Endothelial cell (in vitro differentiated cells): Measurements from ENCODE around the gene TRIM34. TPM values are rescaled to one million over a fixed set of nuclear protein-coding genes. Genes with fewer than 3 reads are reported as not detected.

Experiments used
- DNase-seq: peaks from one replicate; pipeline ENCODE4 v3.0.0; 2021; ENCODE audit warnings: low spot score
- H3K27ac Mint-ChIP-seq: one replicate; pipeline ENCODE4 v1.8.0; 2021; ENCODE audit warnings: mixed read lengths, inconsistent platforms; ENCODE audit not compliant: unreplicated experiment
- H3K27me3 Mint-ChIP-seq: one replicate; pipeline ENCODE4 v1.8.0; 2021; ENCODE audit warnings: mild to moderate bottlenecking, moderate library complexity, mixed read lengths, inconsistent platforms; ENCODE audit not compliant: unreplicated experiment
- H3K36me3 Mint-ChIP-seq: one replicate; pipeline ENCODE4 v1.8.0; 2021; ENCODE audit warnings: mild to moderate bottlenecking, low read depth, mixed read lengths, inconsistent platforms; ENCODE audit not compliant: unreplicated experiment
- H3K4me1 Mint-ChIP-seq: one replicate; pipeline ENCODE4 v1.8.0; 2021; ENCODE audit warnings: mild to moderate bottlenecking, mixed read lengths, inconsistent platforms; ENCODE audit not compliant: unreplicated experiment
- H3K4me3 Mint-ChIP-seq: one replicate; pipeline ENCODE4 v1.8.0; 2021; ENCODE audit warnings: mild to moderate bottlenecking, mixed read lengths, inconsistent platforms; ENCODE audit not compliant: unreplicated experiment
- H3K9me3 Mint-ChIP-seq: one replicate; pipeline ENCODE4 v1.8.0; 2021; ENCODE audit warnings: mixed read lengths, inconsistent platforms; ENCODE audit not compliant: unreplicated experiment
- total RNA-seq: library from RNA; stranded (reverse); fragmentation: NEBNext Ultra II Directional; extraction: Animal tissue kit (Norgen Biotek cat#: 25700); gene quantifications from one replicate; pipeline ENCODE4 v1.2.1, GENCODE V29; 2021; ENCODE audit not compliant: unreplicated experiment
- TF ChIP-seq, protein P1 (sequence below): fragments of 200-600 bp; sonication (generic); IDR thresholded peaks from one replicate; pipeline ENCODE4 v1.5.0; 2021; ENCODE audit warnings: antibody characterized with exemption; ENCODE audit not compliant: unreplicated experiment

The TRIM34 gene
- total RNA-seq, 1 donor from 2014 or later = 0.64 TPM

DNA sequence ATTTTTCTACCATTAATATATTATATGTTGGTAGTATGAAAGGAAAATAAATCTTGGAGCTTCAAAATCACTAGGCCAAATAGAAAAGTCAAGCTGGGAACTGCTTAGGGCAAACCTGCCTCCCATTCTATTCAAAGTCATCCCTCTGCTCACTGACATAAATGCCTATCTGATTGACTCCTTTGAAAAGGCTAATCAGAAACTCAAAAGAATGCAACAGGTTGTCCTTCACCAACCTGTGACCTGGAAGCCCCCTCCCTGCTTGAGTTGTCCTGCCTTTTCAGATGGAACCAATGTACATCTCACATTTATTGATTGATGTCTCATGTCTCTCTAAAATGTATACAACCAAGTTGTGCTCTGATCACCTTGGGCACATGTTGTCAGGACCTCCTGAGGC is 3.2 kb upstream of the TRIM34 start:
- no peaks in the 10 kb centered on the region for H3K36me3 Mint-ChIP-seq
- H3K4me3 Mint-ChIP-seq = no peak overlapping the region
- H3K4me1 Mint-ChIP-seq = peaks cover 20% of the 10 kb centered on the region
- no peaks in the 10 kb centered on the region for H3K27me3 Mint-ChIP-seq
- no peaks in the 10 kb centered on the region for H3K9me3 Mint-ChIP-seq
- peak overlapping the region; percentile 64 for H3K27ac Mint-ChIP-seq
- no peak for DNase-seq
- TF ChIP-seq, protein P1, sequence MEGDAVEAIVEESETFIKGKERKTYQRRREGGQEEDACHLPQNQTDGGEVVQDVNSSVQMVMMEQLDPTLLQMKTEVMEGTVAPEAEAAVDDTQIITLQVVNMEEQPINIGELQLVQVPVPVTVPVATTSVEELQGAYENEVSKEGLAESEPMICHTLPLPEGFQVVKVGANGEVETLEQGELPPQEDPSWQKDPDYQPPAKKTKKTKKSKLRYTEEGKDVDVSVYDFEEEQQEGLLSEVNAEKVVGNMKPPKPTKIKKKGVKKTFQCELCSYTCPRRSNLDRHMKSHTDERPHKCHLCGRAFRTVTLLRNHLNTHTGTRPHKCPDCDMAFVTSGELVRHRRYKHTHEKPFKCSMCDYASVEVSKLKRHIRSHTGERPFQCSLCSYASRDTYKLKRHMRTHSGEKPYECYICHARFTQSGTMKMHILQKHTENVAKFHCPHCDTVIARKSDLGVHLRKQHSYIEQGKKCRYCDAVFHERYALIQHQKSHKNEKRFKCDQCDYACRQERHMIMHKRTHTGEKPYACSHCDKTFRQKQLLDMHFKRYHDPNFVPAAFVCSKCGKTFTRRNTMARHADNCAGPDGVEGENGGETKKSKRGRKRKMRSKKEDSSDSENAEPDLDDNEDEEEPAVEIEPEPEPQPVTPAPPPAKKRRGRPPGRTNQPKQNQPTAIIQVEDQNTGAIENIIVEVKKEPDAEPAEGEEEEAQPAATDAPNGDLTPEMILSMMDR = no peak

DNA sequence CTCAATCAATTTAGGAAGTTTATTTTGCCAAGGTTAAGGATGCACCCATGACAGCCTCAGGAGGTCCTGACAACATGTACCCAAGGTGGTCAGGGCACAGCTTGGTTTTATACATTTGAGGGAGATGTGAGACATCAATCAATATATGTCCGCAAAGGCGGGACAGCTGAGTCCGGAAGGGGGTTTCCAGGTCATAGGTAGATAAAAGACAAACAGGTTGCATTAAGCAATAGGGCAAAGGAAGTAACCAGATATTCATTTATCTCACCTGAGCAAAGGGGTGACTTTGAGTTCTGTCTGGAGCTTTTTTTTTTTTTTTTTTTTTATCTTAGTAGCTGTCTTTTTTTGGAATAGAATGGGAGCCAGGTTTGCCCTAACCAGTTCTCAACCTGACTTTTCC is 2.0 kb upstream of the TRIM34 start:
- H3K27me3 Mint-ChIP-seq = no peaks in the 10 kb centered on the region
- TF ChIP-seq, protein P1 = no peak
- H3K4me3 Mint-ChIP-seq = no peak overlapping the region
- no peak for DNase-seq
- no peaks in the 10 kb centered on the region for H3K9me3 Mint-ChIP-seq
- H3K4me1 Mint-ChIP-seq = peaks cover 25% of the 10 kb centered on the region
- no peak overlapping the region for H3K27ac Mint-ChIP-seq
- H3K36me3 Mint-ChIP-seq = no peaks in the 10 kb centered on the region

DNA sequence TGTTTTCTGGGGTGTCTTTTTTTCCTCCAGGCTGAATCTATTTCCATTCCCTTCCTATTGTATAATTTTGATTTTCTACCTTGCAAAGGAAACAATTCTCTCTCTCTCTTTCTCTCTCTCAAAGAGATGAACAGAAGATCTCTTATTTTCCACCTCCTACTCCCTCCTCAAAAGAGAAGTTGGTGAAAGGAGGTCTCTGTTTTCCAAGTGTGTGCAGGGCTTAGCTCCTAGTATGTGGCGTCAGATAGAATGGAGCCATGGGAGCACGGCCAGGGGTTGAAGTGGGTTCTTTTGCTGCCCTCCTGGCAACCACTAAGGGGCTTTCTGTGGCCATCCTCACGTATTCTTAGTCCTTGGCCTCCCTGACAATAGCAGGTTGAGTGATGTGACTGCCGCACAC is 480 bp downstream of the TRIM34 start:
- H3K27ac Mint-ChIP-seq = no peak overlapping the region
- peaks cover 2% of the 10 kb centered on the region for H3K36me3 Mint-ChIP-seq

DNA sequence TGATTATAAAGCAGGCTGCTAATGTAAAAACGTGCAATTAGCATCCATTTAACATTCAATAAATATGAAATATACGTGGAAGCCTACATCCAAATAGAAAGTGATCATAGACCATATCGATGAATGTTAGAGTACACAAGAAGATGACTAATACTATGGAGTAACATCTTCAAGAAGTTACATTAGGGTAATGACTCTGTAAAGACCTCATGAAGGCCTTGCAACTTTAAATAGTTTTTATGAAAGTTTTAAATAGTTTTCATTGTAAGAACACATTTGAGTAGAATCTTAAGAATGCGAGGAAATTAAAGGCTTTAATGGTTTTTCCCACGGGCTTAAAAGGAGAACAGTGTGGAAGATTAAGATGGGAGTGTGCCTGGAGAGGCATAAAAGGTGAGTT is 1.4 kb downstream of the TRIM34 start:
- H3K4me3 Mint-ChIP-seq = no peak overlapping the region
- TF ChIP-seq, protein P1 = no peak
- no peaks in the 10 kb centered on the region for H3K27me3 Mint-ChIP-seq
- peaks cover 4% of the 10 kb centered on the region for H3K36me3 Mint-ChIP-seq
- no peak for DNase-seq
- H3K9me3 Mint-ChIP-seq = no peaks in the 10 kb centered on the region
- H3K27ac Mint-ChIP-seq = no peak overlapping the region
- peaks cover 23% of the 10 kb centered on the region for H3K4me1 Mint-ChIP-seq

More for the DNA sequence above, 480 bp downstream of the TRIM34 start:
- TF ChIP-seq, protein P1 = no peak
- Mint-ChIP-seq H3K4me3 (peak overlapping the region; percentile 17), H3K4me1 (peaks cover 28% of the 10 kb centered on the region), H3K27me3 (no peaks in the 10 kb centered on the region), H3K9me3 (no peaks in the 10 kb centered on the region)
- no peak for DNase-seq

DNA sequence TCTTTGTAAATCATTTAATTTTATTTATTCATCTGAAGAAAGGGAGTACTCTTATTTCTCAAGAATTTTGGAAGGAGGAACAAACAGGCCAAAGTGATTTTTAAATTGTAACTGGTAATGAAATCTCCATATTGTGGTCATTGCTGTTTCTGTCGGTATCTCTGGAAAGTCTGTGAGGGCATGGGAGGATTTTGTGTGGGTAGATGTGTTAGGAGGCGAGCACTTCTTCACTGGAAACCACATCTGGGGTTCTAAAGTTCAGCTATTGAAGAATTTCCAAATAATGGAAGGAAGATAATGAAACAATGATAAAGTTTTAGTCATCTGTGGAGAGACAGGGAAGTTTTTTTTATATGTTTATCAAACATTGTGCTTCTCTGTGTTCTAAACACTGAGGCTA is 6.6 kb downstream of the TRIM34 start:
- Mint-ChIP-seq H3K27me3 (peaks cover 2% of the 10 kb centered on the region), H3K9me3 (no peaks in the 10 kb centered on the region), H3K4me1 (peaks cover 11% of the 10 kb centered on the region), H3K36me3 (peaks cover 15% of the 10 kb centered on the region), H3K27ac (no peak overlapping the region), H3K4me3 (no peak overlapping the region)
- DNase-seq = no peak
- TF ChIP-seq, protein P1 = no peak
